Osteocyte (in vitro differentiated cells): ENCODE data around the gene PRKD1. TPM values are rescaled to one million over a fixed set of nuclear protein-coding genes. Genes with fewer than 3 reads are reported as not detected.

ENCODE experiments used
- DNase-seq: peaks from one replicate; pipeline ENCODE4 v3.0.0; 2021; ENCODE audit warnings: mixed read lengths; ENCODE audit not compliant: unreplicated experiment; ENCODE audit errors: extremely low spot score
- H3K27ac Mint-ChIP-seq: one replicate; pipeline ENCODE4 v1.8.0; 2021; ENCODE audit warnings: mild to moderate bottlenecking, mixed read lengths; ENCODE audit not compliant: unreplicated experiment
- H3K27me3 Mint-ChIP-seq: one replicate; pipeline ENCODE4 v1.8.0; 2021; ENCODE audit warnings: mixed read lengths; ENCODE audit not compliant: unreplicated experiment
- H3K36me3 Mint-ChIP-seq: one replicate; pipeline ENCODE4 v1.8.0; 2021; ENCODE audit warnings: mixed read lengths; ENCODE audit not compliant: unreplicated experiment
- H3K4me1 Mint-ChIP-seq: one replicate; pipeline ENCODE4 v1.8.0; 2021; ENCODE audit warnings: mixed read lengths; ENCODE audit not compliant: unreplicated experiment
- H3K4me3 Mint-ChIP-seq: one replicate; pipeline ENCODE4 v1.8.0; 2021; ENCODE audit warnings: mild to moderate bottlenecking, moderate library complexity, mixed read lengths; ENCODE audit not compliant: unreplicated experiment
- H3K9me3 Mint-ChIP-seq: one replicate; pipeline ENCODE4 v1.8.0; 2021; ENCODE audit warnings: mixed read lengths; ENCODE audit not compliant: unreplicated experiment
- total RNA-seq: library from RNA; stranded (reverse); gene quantifications from 2 replicates; pipeline ENCODE4 v1.2.1, GENCODE V29; 2021
- TF ChIP-seq, protein P1 (sequence below): fragments of 200-600 bp; sonication (generic); IDR thresholded peaks from 2 replicates; pipeline ENCODE4 v1.5.0; 2021; ENCODE audit warnings: antibody characterized with exemption, mild to moderate bottlenecking, moderate library complexity

The PRKD1 gene
- total RNA-seq, 1 donor from 2014 or later = 6.6 TPM

DNA sequence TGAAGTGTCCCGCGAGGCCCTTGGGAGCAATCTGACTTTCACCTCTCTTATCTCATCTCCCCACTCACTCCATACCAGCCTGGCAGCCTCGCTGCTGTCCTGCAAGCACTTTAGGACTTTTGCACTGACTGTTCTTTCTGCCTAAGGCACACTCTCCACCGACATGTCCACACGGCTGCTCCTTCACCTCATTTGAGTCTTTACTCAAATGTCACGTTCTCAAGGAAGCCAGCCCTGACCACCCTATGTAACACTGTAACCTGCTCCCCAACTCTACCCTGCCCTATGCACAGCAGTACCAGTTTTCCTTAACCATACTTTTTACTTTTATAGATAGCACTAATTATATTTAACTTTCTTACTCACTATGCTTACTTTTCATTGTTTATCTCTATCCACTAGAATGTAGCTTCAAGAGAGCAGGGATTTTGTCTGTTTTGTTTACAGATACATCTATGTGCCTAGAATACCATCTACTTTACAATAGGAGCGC lies 32.0 kb downstream of the PRKD1 start:
- TF ChIP-seq, protein P1, sequence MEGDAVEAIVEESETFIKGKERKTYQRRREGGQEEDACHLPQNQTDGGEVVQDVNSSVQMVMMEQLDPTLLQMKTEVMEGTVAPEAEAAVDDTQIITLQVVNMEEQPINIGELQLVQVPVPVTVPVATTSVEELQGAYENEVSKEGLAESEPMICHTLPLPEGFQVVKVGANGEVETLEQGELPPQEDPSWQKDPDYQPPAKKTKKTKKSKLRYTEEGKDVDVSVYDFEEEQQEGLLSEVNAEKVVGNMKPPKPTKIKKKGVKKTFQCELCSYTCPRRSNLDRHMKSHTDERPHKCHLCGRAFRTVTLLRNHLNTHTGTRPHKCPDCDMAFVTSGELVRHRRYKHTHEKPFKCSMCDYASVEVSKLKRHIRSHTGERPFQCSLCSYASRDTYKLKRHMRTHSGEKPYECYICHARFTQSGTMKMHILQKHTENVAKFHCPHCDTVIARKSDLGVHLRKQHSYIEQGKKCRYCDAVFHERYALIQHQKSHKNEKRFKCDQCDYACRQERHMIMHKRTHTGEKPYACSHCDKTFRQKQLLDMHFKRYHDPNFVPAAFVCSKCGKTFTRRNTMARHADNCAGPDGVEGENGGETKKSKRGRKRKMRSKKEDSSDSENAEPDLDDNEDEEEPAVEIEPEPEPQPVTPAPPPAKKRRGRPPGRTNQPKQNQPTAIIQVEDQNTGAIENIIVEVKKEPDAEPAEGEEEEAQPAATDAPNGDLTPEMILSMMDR = no peak
- Mint-ChIP-seq H3K4me3 (no peak overlapping the region), H3K4me1 (peaks cover 6% of the 10 kb centered on the region), H3K27me3 (no peaks in the 10 kb centered on the region), H3K27ac (no peak overlapping the region), H3K9me3 (no peaks in the 10 kb centered on the region), H3K36me3 (no peaks in the 10 kb centered on the region)
- DNase-seq = no peak

DNA sequence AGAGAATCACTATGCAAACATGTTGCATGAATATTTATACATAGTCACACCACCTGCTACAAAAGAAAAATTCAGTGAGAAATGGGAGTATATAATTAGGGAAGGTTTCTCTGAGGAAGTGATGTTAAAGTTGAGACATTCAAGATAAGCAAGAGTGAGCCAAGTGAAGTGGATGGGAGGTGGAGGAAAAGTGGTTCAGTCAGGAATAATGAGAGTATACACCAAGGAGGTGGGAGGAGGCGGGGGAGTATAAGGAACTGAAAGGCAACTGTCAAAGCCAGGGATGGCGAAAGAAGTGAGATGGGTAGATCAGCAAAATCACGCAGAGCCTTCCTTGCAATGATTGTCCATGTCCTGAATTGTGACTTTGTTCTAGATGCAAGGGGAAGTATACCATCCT lies 33.7 kb downstream of the PRKD1 start:
- Mint-ChIP-seq H3K4me1 (no peaks in the 10 kb centered on the region), H3K36me3 (no peaks in the 10 kb centered on the region), H3K27me3 (no peaks in the 10 kb centered on the region), H3K9me3 (no peaks in the 10 kb centered on the region), H3K27ac (no peak overlapping the region), H3K4me3 (no peak overlapping the region)
- TF ChIP-seq, protein P1 = no peak
- DNase-seq = no peak

DNA sequence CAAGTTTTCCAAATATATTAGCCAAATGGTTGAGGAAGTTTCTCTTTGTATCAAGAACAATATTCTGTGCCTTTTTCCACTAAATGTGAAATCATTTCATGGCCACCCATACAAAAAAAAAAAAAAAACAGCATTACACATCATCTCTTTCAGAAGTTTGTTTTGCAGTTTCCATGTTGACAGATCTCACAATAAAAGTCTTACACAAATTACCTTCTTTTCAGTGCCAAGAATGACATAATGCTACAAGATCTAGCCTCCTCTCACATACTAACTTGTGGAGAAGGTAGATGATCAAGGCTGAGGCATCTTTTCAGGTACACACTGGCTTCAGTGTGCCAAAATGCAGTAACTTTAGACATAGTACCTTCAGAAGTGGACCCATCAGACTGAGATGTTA lies 35.3 kb downstream of the PRKD1 start:
- Mint-ChIP-seq H3K27ac (no peak overlapping the region), H3K4me3 (no peak overlapping the region), H3K27me3 (no peaks in the 10 kb centered on the region), H3K36me3 (no peaks in the 10 kb centered on the region), H3K4me1 (no peaks in the 10 kb centered on the region), H3K9me3 (no peaks in the 10 kb centered on the region)
- DNase-seq = no peak
- TF ChIP-seq, protein P1 = no peak

DNA sequence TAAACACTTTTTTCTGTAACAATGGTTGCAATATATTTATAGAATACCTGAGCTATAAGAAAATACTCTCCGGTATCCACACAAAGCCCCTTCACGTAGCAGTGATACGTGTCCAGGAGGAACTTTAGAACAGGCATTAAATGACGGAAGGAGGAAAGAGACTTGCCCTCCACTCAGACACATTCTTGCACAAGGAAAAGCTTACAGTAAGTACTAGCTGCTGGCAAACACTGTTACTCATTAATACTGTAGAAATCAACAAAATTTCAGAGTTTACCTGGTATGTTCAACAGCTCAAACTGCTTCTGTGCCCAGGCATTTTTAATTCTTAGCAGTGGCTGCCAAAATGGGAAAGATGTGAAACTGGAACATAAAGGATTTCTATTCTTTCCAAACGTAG lies 41.7 kb downstream of the PRKD1 start:
- no peaks in the 10 kb centered on the region for H3K36me3 Mint-ChIP-seq
- TF ChIP-seq, protein P1 = no peak
- H3K9me3 Mint-ChIP-seq = peaks cover 3% of the 10 kb centered on the region
- H3K27me3 Mint-ChIP-seq = no peaks in the 10 kb centered on the region
- no peak overlapping the region for H3K27ac Mint-ChIP-seq
- no peaks in the 10 kb centered on the region for H3K4me1 Mint-ChIP-seq
- no peak overlapping the region for H3K4me3 Mint-ChIP-seq
- no peak for DNase-seq

DNA sequence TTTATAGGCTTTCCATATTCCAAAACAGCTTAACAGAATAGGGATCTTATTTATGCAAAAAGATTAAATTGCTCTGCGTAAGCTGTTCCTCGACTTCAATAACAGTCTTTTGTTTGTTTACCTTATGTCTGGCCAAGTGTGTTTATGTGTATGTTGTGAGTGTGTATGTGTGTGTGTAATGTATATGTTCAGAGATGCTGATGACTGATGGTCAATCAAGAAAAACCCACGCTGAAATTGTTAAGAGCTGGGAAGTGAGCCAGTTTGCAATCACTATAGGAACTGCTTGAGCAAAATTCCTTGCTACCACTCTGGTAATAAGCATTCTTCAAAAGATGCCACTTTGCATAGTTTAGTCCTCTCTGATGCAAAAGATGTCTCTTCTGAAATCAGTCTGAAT lies 59.6 kb downstream of the PRKD1 start:
- H3K9me3 Mint-ChIP-seq = no peaks in the 10 kb centered on the region
- H3K4me3 Mint-ChIP-seq = no peak overlapping the region
- TF ChIP-seq, protein P1 = no peak
- DNase-seq = no peak
- H3K36me3 Mint-ChIP-seq = no peaks in the 10 kb centered on the region
- no peak overlapping the region for H3K27ac Mint-ChIP-seq
- H3K4me1 Mint-ChIP-seq = no peaks in the 10 kb centered on the region
- no peaks in the 10 kb centered on the region for H3K27me3 Mint-ChIP-seq
